Stimulated activated CD8-positive, alpha-beta memory T cell treated with anti-CD3 and anti-CD28 coated beads, Interleukin-2, amount 100 ng/mL, for 1 hour (primary cell): Measurements from ENCODE around the gene ACTR5.
"Not testable (repeated sequence)": the region's sequence is repeated elsewhere in the genome, so short reads cannot be mapped to it uniquely, and the experiment has no call there.

Source experiments
- DNase-seq, 2 donors: peaks; one replicate each; pipeline ENCODE4 v3.0.0-alpha.2; 2020; ENCODE audit warnings: low read depth in 2 of 2

ACTR5 gene

GRCh38 chr20:38764567-38765318 lies 16.5 kb downstream of the ACTR5 start:
- DNase-seq: no peak

- no peak for DNase-seq
Measured at GRCh38 chr20:38766071-38766470, 17.8 kb downstream of the ACTR5 start.

GRCh38 chr20:38769376-38770295 lies 21.4 kb downstream of the ACTR5 start:
- no peak for DNase-seq

GRCh38 chr20:38770546-38770945 lies 22.3 kb downstream of the ACTR5 start:
- no peak for DNase-seq

GRCh38 chr20:38770970-38771369 lies 22.7 kb downstream of the ACTR5 start:
- no peak for DNase-seq

- no peak for DNase-seq
Measured at GRCh38 chr20:38771621-38772020, 23.4 kb downstream of the ACTR5 start.

GRCh38 chr20:38774167-38774566 lies 25.9 kb downstream of the ACTR5 start:
- no peak for DNase-seq

- DNase-seq: no peak
Measured at GRCh38 chr20:38776363-38776762, 28.1 kb downstream of the ACTR5 start.

GRCh38 chr20:38779247-38780097 lies 31.2 kb downstream of the ACTR5 start:
- no peak for DNase-seq

- no peak for DNase-seq
Measured at GRCh38 chr20:38782275-38782674, 34.0 kb downstream of the ACTR5 start.

- DNase-seq: no peak
Measured at GRCh38 chr20:38787870-38788269, 39.6 kb downstream of the ACTR5 start.

GRCh38 chr20:38789503-38790199 lies 41.4 kb downstream of the ACTR5 start:
- DNase-seq: no peak

GRCh38 chr20:38790200-38791053 lies 42.2 kb downstream of the ACTR5 start:
- no peak for DNase-seq

- no peak for DNase-seq
Measured at GRCh38 chr20:38791291-38791690, 43.0 kb downstream of the ACTR5 start.

- no peak for DNase-seq
Measured at GRCh38 chr20:38791940-38792339, 43.7 kb downstream of the ACTR5 start.

GRCh38 chr20:38794057-38794456 lies 45.8 kb downstream of the ACTR5 start:
- DNase-seq: not testable (repeated sequence)

- no peak for DNase-seq
Measured at GRCh38 chr20:38798266-38798665, 50.0 kb downstream of the ACTR5 start.

- DNase-seq: no peak
Measured at GRCh38 chr20:38799203-38799602, 50.9 kb downstream of the ACTR5 start.

- DNase-seq: no peak
Measured at GRCh38 chr20:38800882-38801281, 52.6 kb downstream of the ACTR5 start.

- no peak for DNase-seq
Measured at GRCh38 chr20:38804221-38804620, 56.0 kb downstream of the ACTR5 start.
